HepG2 (cell line): ENCODE data around the gene PLD3. TPM values are rescaled to one million over a fixed set of nuclear protein-coding genes. Genes with fewer than 3 reads are reported as not detected.

ENCODE experiments used
- FOXP1 ChIP-seq, 2 experiments: fragments of 450-650 bp in 1 of 2; IDR thresholded peaks; 2 replicates each; pipeline ENCODE4 v1.6.1; 2017 to 2018; ENCODE audit warnings: antibody characterized with exemption in 1 of 2
- SIN3A ChIP-seq: IDR thresholded peaks from 2 replicates; pipeline ENCODE4 v1.6.1; 2011; ENCODE audit warnings: low read depth, mild to moderate bottlenecking, control low read depth, low read length, borderline replicate concordance
- ZNF713 ChIP-seq: sonication (generic); formaldehyde crosslinking; IDR thresholded peaks from 2 replicates; pipeline ENCODE4 v1.4.0; 2020; ENCODE audit warnings: mild to moderate bottlenecking, missing genetic modification reagents
- polyA plus RNA-seq, 8 experiments: library from polyadenylated mRNA; depleted of rRNA in 3 of 8; stranded (reverse) in 7 of 8; unstranded in 1 of 8; fragments of >200 nt; fragmentation: Illumina TruSeq in 4 of 8; extraction: Trizol in 4 of 8; gene quantifications; 2 replicates each; pipeline versions ENCODE4 v1.2.1 to v1.2.3, GENCODE V29; 2011 to 2016; ENCODE audit warnings: low read depth in 4 of 8, missing spikeins in 1 of 8, mixed read lengths in 1 of 8; ENCODE audit not compliant: insufficient read depth in 1 of 8
- total RNA-seq, 5 experiments: library from RNA; depleted of rRNA; stranded (reverse); fragments of >200 nt; fragmentation: Illumina TruSeq; extraction: Trizol; gene quantifications; 2 replicates each; pipeline ENCODE4 v1.2.3, GENCODE V29; 2016; ENCODE audit warnings: low read depth in 1 of 5
- TF ChIP-seq, protein P1 (sequence below): IDR thresholded peaks from 2 replicates; pipeline ENCODE4 v1.6.1; 2016; ENCODE audit warnings: low read depth, missing genetic modification reagents, missing compliant biosample characterization
- TF ChIP-seq, protein P2 (sequence below): sonication (generic); formaldehyde crosslinking; IDR thresholded peaks from 2 replicates; pipeline ENCODE4 v1.4.0; 2020; ENCODE audit warnings: missing genetic modification reagents, borderline replicate concordance
- TF ChIP-seq, protein P3 (sequence below), 2 experiments: sonication (generic) in 1 of 2; formaldehyde crosslinking in 1 of 2; IDR thresholded peaks; 2 replicates each; pipeline versions ENCODE4 v1.4.0 to v1.6.1; 2018 to 2020; ENCODE audit warnings: missing genetic modification reagents in 2 of 2, borderline replicate concordance in 1 of 2, low read depth in 1 of 2, mild to moderate bottlenecking in 1 of 2, missing biosample characterization in 1 of 2

The PLD3 gene
- total and polyA plus RNA-seq, 2 of the 13 experiments (the other 11 are each of a cell fraction or from before 2014, with no cell fraction given), result 45.7 to 164 TPM

DNA sequence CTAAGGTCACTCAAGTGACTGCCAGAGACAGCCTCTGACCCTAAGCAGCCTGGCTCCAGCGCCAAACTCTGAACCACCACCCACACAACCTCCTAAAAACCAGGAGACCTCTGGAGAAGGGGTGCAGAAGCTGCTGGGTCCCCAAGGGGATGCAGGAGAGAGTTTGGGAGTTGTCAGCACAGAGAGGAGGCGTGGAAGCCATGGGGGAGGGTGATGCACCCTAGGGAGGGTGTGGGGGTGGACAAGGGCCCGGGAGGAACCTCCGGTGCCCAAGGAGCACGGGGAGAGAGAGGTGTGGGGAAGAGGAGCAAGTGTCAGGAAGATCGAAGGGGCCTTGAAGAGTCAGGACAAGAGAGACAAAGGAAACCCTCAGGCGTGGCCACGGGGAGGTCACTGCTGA lies 43.6 kb downstream of the PLD3 start (continued):
- TF ChIP-seq, protein P1, sequence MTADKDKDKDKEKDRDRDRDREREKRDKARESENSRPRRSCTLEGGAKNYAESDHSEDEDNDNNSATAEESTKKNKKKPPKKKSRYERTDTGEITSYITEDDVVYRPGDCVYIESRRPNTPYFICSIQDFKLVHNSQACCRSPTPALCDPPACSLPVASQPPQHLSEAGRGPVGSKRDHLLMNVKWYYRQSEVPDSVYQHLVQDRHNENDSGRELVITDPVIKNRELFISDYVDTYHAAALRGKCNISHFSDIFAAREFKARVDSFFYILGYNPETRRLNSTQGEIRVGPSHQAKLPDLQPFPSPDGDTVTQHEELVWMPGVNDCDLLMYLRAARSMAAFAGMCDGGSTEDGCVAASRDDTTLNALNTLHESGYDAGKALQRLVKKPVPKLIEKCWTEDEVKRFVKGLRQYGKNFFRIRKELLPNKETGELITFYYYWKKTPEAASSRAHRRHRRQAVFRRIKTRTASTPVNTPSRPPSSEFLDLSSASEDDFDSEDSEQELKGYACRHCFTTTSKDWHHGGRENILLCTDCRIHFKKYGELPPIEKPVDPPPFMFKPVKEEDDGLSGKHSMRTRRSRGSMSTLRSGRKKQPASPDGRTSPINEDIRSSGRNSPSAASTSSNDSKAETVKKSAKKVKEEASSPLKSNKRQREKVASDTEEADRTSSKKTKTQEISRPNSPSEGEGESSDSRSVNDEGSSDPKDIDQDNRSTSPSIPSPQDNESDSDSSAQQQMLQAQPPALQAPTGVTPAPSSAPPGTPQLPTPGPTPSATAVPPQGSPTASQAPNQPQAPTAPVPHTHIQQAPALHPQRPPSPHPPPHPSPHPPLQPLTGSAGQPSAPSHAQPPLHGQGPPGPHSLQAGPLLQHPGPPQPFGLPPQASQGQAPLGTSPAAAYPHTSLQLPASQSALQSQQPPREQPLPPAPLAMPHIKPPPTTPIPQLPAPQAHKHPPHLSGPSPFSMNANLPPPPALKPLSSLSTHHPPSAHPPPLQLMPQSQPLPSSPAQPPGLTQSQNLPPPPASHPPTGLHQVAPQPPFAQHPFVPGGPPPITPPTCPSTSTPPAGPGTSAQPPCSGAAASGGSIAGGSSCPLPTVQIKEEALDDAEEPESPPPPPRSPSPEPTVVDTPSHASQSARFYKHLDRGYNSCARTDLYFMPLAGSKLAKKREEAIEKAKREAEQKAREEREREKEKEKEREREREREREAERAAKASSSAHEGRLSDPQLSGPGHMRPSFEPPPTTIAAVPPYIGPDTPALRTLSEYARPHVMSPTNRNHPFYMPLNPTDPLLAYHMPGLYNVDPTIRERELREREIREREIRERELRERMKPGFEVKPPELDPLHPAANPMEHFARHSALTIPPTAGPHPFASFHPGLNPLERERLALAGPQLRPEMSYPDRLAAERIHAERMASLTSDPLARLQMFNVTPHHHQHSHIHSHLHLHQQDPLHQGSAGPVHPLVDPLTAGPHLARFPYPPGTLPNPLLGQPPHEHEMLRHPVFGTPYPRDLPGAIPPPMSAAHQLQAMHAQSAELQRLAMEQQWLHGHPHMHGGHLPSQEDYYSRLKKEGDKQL (CRISPR knock-in tag), result no peak
- TF ChIP-seq, protein P2, sequence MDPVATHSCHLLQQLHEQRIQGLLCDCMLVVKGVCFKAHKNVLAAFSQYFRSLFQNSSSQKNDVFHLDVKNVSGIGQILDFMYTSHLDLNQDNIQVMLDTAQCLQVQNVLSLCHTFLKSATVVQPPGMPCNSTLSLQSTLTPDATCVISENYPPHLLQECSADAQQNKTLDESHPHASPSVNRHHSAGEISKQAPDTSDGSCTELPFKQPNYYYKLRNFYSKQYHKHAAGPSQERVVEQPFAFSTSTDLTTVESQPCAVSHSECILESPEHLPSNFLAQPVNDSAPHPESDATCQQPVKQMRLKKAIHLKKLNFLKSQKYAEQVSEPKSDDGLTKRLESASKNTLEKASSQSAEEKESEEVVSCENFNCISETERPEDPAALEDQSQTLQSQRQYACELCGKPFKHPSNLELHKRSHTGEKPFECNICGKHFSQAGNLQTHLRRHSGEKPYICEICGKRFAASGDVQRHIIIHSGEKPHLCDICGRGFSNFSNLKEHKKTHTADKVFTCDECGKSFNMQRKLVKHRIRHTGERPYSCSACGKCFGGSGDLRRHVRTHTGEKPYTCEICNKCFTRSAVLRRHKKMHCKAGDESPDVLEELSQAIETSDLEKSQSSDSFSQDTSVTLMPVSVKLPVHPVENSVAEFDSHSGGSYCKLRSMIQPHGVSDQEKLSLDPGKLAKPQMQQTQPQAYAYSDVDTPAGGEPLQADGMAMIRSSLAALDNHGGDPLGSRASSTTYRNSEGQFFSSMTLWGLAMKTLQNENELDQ (CRISPR knock-in tag), result no peak
- no peak for TF ChIP-seq ZNF713
- TF ChIP-seq SIN3A, result no peak
- TF ChIP-seq, protein P3, sequence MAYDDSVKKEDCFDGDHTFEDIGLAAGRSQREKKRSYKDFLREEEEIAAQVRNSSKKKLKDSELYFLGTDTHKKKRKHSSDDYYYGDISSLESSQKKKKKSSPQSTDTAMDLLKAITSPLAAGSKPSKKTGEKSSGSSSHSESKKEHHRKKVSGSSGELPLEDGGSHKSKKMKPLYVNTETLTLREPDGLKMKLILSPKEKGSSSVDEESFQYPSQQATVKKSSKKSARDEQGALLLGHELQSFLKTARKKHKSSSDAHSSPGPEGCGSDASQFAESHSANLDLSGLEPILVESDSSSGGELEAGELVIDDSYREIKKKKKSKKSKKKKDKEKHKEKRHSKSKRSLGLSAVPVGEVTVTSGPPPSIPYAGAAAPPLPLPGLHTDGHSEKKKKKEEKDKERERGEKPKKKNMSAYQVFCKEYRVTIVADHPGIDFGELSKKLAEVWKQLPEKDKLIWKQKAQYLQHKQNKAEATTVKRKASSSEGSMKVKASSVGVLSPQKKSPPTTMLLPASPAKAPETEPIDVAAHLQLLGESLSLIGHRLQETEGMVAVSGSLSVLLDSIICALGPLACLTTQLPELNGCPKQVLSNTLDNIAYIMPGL (CRISPR knock-in tag; IDR thresholded peaks at IDR 0.05; ENCODE audit: borderline replicate concordance in 1 of 2, low read depth in 1 of 2), result no peak
- no peak for TF ChIP-seq FOXP1 (IDR thresholded peaks at IDR 0.05)
- TF ChIP-seq FOXP1 (CRISPR knock-in tag; IDR thresholded peaks at IDR 0.05), result no peak
